Right lobe of liver (tissue), 4 donors: ENCODE measurements around the gene CLEC16A.

Source experiments
- CTCF ChIP-seq, 4 donors: fragments of 200-600 bp in 3 of 4; fragments of 450-650 bp in 1 of 4; IDR thresholded peaks; one replicate each; pipeline versions ENCODE4 v1.5.1 to v1.8.0; 2016 to 2022; ENCODE audit warnings: antibody characterized with exemption in 4 of 4, mild to moderate bottlenecking in 2 of 4
- POLR2A ChIP-seq: fragments of 450-650 bp; IDR thresholded peaks from one replicate; pipeline ENCODE4 v1.6.1; 2017; ENCODE audit warnings: antibody characterized with exemption, mild to moderate bottlenecking
- donor health status: DM: no; HTN: no; CAD: no.
- donor health status: DM: no; HTN: no; CAD: no.
- donor health status: DM: no; HTN: yes; CAD: no.

GRCh38 chr16:11020388-11020787 is 76.0 kb downstream of the CLEC16A start:
- TF ChIP-seq CTCF (IDR thresholded peaks at IDR 0.05) = no peak
- no peak for TF ChIP-seq POLR2A
